ENCODE data around the gene CDKN2B-AS1. TPM values are rescaled to one million over a fixed set of nuclear protein-coding genes. Genes with fewer than 3 reads are reported as not detected.
A peak's percentile ranks its signal among the peaks of the same experiment; 100 is the strongest.
"Not testable (repeated sequence)": the region's sequence is repeated elsewhere in the genome, so short reads cannot be mapped to it uniquely, and the experiment has no call there.

CDKN2B-AS1 gene
- under 1 TPM in 5 of 9 donors, not detected in 4; 0.38 to 0.80 (median 0.54) TPM for total RNA-seq
- not detected for polyA plus RNA-seq
- long read RNA-seq, donor 1 = 0 reads
- long read RNA-seq, donor 2 = 0 reads
- long read RNA-seq, donor 3 = 0 reads

- Histone ChIP-seq H3K4me1 (peaks cover 0 to 27% (median 5%) of the 10 kb centered on the region in 12 donors), H3K36me3 (no peaks in the 10 kb centered on the region), H3K4me3 (peak within 1 kb of the TSS; percentile 61 to 95 (median 83)), H3K27ac (peak within 1 kb of the TSS in 11 of 12 donors; percentile 57 to 98 (median 74)), H3K27me3 (peaks cover 12 to 43% (median 33%) of the 10 kb centered on the region in 9 donors), H3K9me3 (no peaks in the 10 kb centered on the region)
- peak in 3 of 4 donors; percentile 66 to 73 (median 69) for ATAC-seq
- DNase-seq = peak in 4 of 5 donors; percentile 37 to 71 (median 49)
- intact Hi-C loops (cut with DNase I) = loop anchor here in 2 of 10 donors (10.0 kb wide), 3 partner anchors 60 to 180 kb away; no protein-coding TSS in a partner anchor
- TF ChIP-seq CTCF (IDR thresholded peaks at IDR 0.05) (peak in 1 of 12 donors; percentile 17), POLR2A (IDR thresholded peaks at IDR 0.05) (no peak)
- 0 to 1% (median 0%) methylated on average over 15 to 43 of the region's 43 CpGs for WGBS, 4 donors
Measured at GRCh38 chr9:21994556-21995005, at the start of gene CDKN2B-AS1. CDKN2B-AS1 (plus strand) TSS chr9:21994791.

GRCh38 chr9:21945606-21946005, 49.0 kb upstream of the CDKN2B-AS1 start:
- no peaks in the 10 kb centered on the region for H3K4me1 ChIP-seq
- ATAC-seq (no peak), DNase-seq (no peak)
- intact Hi-C loops (cut with DNase I) = no loop called here
- H3K9me3 ChIP-seq = peaks cover 0 to 3% (median 0%) of the 10 kb centered on the region in 12 donors
- 90 to 97% (median 92%) methylated on average over 2 of the region's 2 CpGs for WGBS, 4 donors
- no peaks in the 10 kb centered on the region for H3K27me3 ChIP-seq
- H3K27ac ChIP-seq = no peak overlapping the region
- H3K36me3 ChIP-seq = no peaks in the 10 kb centered on the region
- no peak for TF ChIP-seq POLR2A (IDR thresholded peaks at IDR 0.05)
- TF ChIP-seq CTCF (IDR thresholded peaks at IDR 0.05) = no peak
- no peak overlapping the region for H3K4me3 ChIP-seq

GRCh38 chr9:21958833-21959232, 35.8 kb upstream of the CDKN2B-AS1 start:
- no peak overlapping the region for H3K27ac ChIP-seq
- no peak for TF ChIP-seq POLR2A (IDR thresholded peaks at IDR 0.05)
- TF ChIP-seq CTCF (IDR thresholded peaks at IDR 0.05) = no peak
- H3K4me3 ChIP-seq = no peak overlapping the region
- no peaks in the 10 kb centered on the region for H3K36me3 ChIP-seq
- H3K9me3 ChIP-seq = peaks cover 0 to 14% (median 0%) of the 10 kb centered on the region in 12 donors
- ATAC-seq (no peak), DNase-seq (no peak)
- H3K27me3 ChIP-seq = peaks cover 0 to 33% (median 17%) of the 10 kb centered on the region in 9 donors
- 79 to 100% (median 87%) methylated on average over 2 of the region's 2 CpGs for WGBS, 4 donors
- intact Hi-C loops (cut with DNase I) = no loop called here
- no peaks in the 10 kb centered on the region for H3K4me1 ChIP-seq

- H3K27ac ChIP-seq; DNase-seq; intact Hi-C loops (cut with DNase I); H3K36me3 ChIP-seq; ATAC-seq; H3K4me1 ChIP-seq; H3K4me3 ChIP-seq: not testable (repeated sequence)
- 89 to 97% (median 95%) methylated on average over 6 to 33 of the region's 33 CpGs for WGBS, 4 donors
- Histone ChIP-seq H3K27me3 (peaks cover 0 to 38% (median 20%) of the 10 kb centered on the region in 9 donors), H3K9me3 (peaks cover 0 to 14% (median 0%) of the 10 kb centered on the region in 12 donors)
Measured at GRCh38 chr9:21959268-21959667, 35.3 kb upstream of the CDKN2B-AS1 start.
